Activated T-helper 1 cell treated with anti-CD3 and anti-CD28 coated beads, Interleukin-2, amount 50 U/mL, for 16 hours (primary cell): ENCODE data around the gene SCFD2.
"Not testable (repeated sequence)": the region's sequence is repeated elsewhere in the genome, so short reads cannot be mapped to it uniquely, and the experiment has no call there.

Source experiments
- DNase-seq, 2 donors: peaks; one replicate each; pipeline ENCODE4 v3.0.0-alpha.2; 2020; ENCODE audit warnings: low read depth in 1 of 2, low spot score in 1 of 2

SCFD2 gene

GRCh38 chr4:53057679-53058078, 308.2 kb downstream of the SCFD2 start:
- DNase-seq = no peak

- not testable (repeated sequence) for DNase-seq
Measured at GRCh38 chr4:53057108-53057507, 308.8 kb downstream of the SCFD2 start.

GRCh38 chr4:53055716-53056403, 310.0 kb downstream of the SCFD2 start:
- no peak for DNase-seq

GRCh38 chr4:53055274-53055673, 310.6 kb downstream of the SCFD2 start:
- no peak for DNase-seq

GRCh38 chr4:53050361-53050774, 315.5 kb downstream of the SCFD2 start:
- no peak for DNase-seq

- no peak for DNase-seq
Measured at GRCh38 chr4:53049528-53049927, 316.3 kb downstream of the SCFD2 start.

- no peak for DNase-seq
Measured at GRCh38 chr4:53044651-53044960, 321.3 kb downstream of the SCFD2 start.

- DNase-seq = no peak
Measured at GRCh38 chr4:53043891-53044650, 321.8 kb downstream of the SCFD2 start.

GRCh38 chr4:53043055-53043454, 322.8 kb downstream of the SCFD2 start:
- no peak for DNase-seq

GRCh38 chr4:53040851-53041250, 325.0 kb downstream of the SCFD2 start:
- no peak for DNase-seq

GRCh38 chr4:53040459-53040815, 325.4 kb downstream of the SCFD2 start:
- DNase-seq = no peak

GRCh38 chr4:53039741-53040458, 326.0 kb downstream of the SCFD2 start:
- DNase-seq = no peak

- no peak for DNase-seq
Measured at GRCh38 chr4:53037892-53038291, 328.0 kb downstream of the SCFD2 start.

- not testable (repeated sequence) for DNase-seq
Measured at GRCh38 chr4:53032908-53033307, 333.0 kb downstream of the SCFD2 start.

GRCh38 chr4:53026233-53026632, 339.6 kb downstream of the SCFD2 start:
- DNase-seq = no peak

- DNase-seq = no peak
Measured at GRCh38 chr4:53023677-53024299, 342.1 kb downstream of the SCFD2 start.

- no peak for DNase-seq
Measured at GRCh38 chr4:53022513-53023100, 343.3 kb downstream of the SCFD2 start.

GRCh38 chr4:53021754-53022512, 343.9 kb downstream of the SCFD2 start:
- DNase-seq = no peak

GRCh38 chr4:53019485-53020382, 346.1 kb downstream of the SCFD2 start:
- DNase-seq = no peak

GRCh38 chr4:53018471-53018870, 347.4 kb downstream of the SCFD2 start:
- DNase-seq = no peak
